Measurements from ENCODE around the gene FAM222B.

The FAM222B gene

DNA sequence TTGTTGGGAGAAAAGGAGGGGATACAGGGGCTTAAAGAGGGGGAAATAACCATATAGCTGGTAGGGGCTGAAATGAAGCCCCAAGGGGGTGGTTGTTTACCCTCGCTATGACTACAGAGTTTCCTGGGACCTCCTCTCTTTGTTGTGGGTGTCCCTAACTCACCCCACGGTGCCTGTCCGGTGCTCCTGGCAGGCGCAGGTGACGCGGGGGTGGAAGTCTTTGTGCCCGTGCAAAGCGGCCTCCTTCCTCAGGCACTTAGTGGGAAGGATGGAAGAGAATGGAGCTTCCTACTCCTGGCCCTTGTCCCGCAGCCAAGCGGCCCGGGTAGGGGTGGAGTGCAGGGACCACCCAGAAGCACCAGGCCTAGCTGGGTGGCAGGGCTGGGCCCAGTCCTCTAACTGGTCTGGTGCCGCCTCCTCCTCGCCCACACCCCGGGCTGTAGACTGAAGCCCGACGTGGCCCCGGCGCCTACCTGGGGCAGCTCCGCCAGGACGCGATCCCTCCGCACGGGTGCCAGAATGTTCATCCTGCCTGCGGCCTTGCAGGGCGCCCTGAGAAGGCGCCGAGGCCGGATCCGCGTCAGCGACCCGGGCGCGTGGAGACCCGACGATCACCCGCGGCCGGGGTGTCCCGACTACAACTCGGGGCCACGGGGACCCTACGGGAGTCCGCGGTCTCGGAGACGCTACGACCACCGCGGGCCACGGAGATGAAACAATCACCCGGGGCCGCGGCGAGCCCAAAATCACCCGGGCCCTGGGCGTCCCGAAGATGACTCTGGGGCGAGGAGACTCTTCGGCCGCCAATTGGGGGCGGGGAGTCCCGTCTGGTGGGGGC, 125.6 kb downstream of the FAM222B start:
- H3K27me3 Mint-ChIP-seq, result peaks cover 59% of the 10 kb centered on the region

DNA sequence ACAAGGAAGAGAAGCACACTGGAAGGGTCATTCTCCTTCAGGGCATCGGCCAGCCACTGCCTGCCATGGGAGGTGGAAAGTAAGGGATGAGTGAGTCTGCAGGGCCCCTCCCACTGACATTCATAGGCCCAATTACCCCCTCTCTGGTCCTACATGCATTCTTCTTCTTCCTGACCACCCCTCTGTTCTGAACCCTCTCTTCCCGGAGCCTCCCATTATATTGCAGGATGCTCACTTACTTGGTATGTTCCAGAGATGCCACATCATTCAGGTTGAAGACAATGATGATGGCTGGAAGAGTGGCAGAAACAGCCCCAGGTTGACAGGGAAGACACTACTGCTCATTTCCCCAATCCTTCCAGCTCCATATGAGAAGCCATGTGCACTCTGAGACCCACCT, 127.4 kb downstream of the FAM222B start:
- Mint-ChIP-seq H3K4me3 (no peak overlapping the region), H3K27me3 (peaks cover 59% of the 10 kb centered on the region), H3K27ac (no peak overlapping the region), H3K36me3 (peaks cover 7% of the 10 kb centered on the region), H3K4me1 (peaks cover 39% of the 10 kb centered on the region), H3K9me3 (no peaks in the 10 kb centered on the region)
- CTCF ChIA-PET, result interaction anchor here (0.5 to 1.9 kb wide), 3 partner anchors 11 to 50 kb away, joined by 3 to 6 read pairs (median 3); partner anchors contain the start of gene TLCD1
- DNase-seq, result no peak

More for the DNA sequence above, 125.6 kb downstream of the FAM222B start:
- CTCF ChIA-PET, result interaction anchor here (1.1 kb wide), 1 partner anchor 9 kb away, joined by 3 read pairs; the partner anchor contains the start of gene TLCD1
- H3K27ac Mint-ChIP-seq, result no peak overlapping the region
- DNase-seq, result no peak
- peaks cover 21% of the 10 kb centered on the region for H3K36me3 Mint-ChIP-seq
- H3K4me3 Mint-ChIP-seq, result peak overlapping the region; percentile 43
- H3K4me1 Mint-ChIP-seq, result peaks cover 46% of the 10 kb centered on the region
- no peaks in the 10 kb centered on the region for H3K9me3 Mint-ChIP-seq

DNA sequence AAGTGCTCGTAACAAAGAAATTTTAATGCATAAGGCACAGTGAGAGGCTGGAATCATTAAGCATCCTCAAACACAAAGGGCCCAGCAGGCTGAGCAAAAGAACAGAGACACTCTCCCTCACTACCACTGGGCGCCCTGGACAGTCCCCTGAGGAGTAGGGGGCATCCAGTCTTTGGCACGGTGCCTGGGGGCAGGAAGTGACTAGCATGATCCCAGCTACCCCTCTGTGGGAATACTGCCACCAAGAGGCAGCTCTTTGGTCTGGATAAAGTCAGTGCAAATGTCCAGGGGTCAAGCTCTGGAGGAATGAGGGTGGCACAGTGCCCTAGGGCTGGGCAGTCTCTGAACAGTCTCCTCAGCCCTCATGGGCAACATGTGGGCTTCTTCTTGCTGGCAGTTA, 128.3 kb downstream of the FAM222B start:
- Mint-ChIP-seq H3K9me3 (no peaks in the 10 kb centered on the region), H3K4me3 (no peak overlapping the region), H3K27me3 (peaks cover 56% of the 10 kb centered on the region), H3K4me1 (peaks cover 31% of the 10 kb centered on the region), H3K36me3 (peaks cover under 1% of the 10 kb centered on the region), H3K27ac (no peak overlapping the region)
- no peak for DNase-seq
- CTCF ChIA-PET, result interaction anchor here (1.9 kb wide), 1 partner anchor 12 kb away, joined by 6 read pairs; the partner anchor contains the start of gene TLCD1

DNA sequence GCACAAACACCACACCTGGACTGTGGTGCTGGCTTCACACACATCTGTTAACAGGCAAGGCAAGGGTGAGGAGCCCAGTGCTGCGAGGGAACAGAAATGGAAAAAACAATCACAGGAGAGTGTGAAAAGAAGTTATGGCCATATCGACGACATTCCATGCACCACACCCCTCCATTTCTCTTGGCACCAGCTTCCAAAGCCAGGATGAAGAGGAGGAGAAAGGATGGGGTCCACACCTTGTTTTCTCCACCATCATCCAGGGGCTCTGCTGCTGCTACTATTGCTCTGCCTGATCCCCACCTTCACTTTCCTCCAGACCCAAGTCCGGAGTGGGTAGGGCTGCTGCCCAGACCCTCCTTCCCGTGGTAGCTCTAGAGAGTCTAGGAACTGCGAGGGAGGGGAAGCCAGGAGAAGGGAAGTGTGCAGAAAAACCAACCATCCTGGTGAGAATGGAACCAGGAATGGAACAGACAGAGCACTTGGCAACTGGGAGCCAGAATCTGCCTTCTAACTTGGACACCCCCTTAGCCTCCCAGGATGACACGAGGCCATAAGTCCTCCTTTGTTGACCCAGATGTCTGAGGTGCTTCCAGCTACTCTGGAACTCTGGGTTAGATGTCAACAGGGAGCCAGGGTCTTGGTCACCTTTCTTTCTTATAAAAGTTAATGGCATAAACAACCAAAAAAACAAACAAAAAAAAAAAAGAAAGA, 129.7 kb downstream of the FAM222B start:
- H3K9me3 Mint-ChIP-seq, result no peaks in the 10 kb centered on the region
- H3K4me1 Mint-ChIP-seq, result peaks cover 20% of the 10 kb centered on the region
- no peak overlapping the region for H3K27ac Mint-ChIP-seq
- no peak for DNase-seq
- H3K4me3 Mint-ChIP-seq, result peak overlapping the region; percentile 84
- H3K36me3 Mint-ChIP-seq, result no peaks in the 10 kb centered on the region
- CTCF ChIA-PET, result interaction anchor here (0.7 to 1.5 kb wide), 4 partner anchors 14 to 240 kb away, joined by 3 to 7 read pairs (median 4); no protein-coding TSS in a partner anchor
- H3K27me3 Mint-ChIP-seq, result peaks cover 46% of the 10 kb centered on the region

DNA sequence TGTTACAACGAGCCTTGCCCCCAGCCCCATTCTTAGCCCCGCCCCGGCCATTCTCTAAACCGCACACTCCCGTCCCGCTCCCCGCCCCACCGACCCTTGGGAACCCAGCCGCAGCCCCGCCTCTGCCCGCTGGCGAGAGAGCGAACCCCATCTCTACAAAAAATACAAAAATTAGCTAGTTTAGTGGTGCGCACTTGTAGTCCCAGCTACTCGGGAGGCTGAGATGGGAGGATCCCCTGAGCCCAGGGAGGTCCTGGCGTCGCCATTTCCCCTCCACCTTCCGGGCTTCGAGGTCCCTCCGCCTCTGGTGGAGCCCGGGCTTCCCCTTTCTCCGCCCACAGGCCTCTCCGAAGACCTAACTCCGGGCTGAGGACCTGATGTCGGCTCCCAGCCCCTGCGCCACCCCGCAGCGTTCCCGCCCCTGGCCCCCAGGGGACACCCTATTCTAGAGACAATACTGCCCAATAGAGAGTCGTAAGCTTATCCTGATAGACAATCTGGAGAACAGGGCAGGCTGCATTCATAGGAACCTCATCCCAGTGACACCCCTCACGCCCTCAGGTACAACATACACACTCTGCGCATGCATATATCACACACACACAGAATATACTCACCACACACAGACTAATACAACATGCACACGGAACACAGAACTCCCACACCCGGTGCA, 130.4 kb downstream of the FAM222B start:
- CTCF ChIA-PET, result interaction anchor here (0.8 to 1.5 kb wide), 5 partner anchors 8 to 241 kb away, joined by 3 to 7 read pairs (median 3); partner anchors contain the start of gene RPL23A
- peaks cover 19% of the 10 kb centered on the region for H3K4me1 Mint-ChIP-seq
- peak overlapping the region; percentile 84 for H3K4me3 Mint-ChIP-seq
- peak overlapping the region; percentile 94 for H3K27ac Mint-ChIP-seq
- peak; percentile 81 for DNase-seq
- H3K36me3 Mint-ChIP-seq, result no peaks in the 10 kb centered on the region
- peaks cover 39% of the 10 kb centered on the region for H3K27me3 Mint-ChIP-seq
- H3K9me3 Mint-ChIP-seq, result no peaks in the 10 kb centered on the region

GRCh38 chr17:28711723-28712031, 130.9 kb downstream of the FAM222B start, which contains the start of gene PROCA1:
Gene PROCA1, minus strand, starts transcription at chr17:28711888. Its CDS starts 228 bp downstream, at chr17:28711660.
- Mint-ChIP-seq H3K4me3 (peak within 1 kb of the TSS; percentile 84), H3K27ac (peak within 1 kb of the TSS; percentile 94), H3K27me3 (peaks cover 35% of the 10 kb centered on the region), H3K4me1 (peaks cover 19% of the 10 kb centered on the region), H3K36me3 (no peaks in the 10 kb centered on the region), H3K9me3 (no peaks in the 10 kb centered on the region)
- CTCF ChIA-PET, result interaction anchor here (0.8 to 1.6 kb wide), 5 partner anchors 8 to 67 kb away, joined by 3 to 5 read pairs (median 3); partner anchors contain the start of genes RPL23A and TLCD1
- DNase-seq, result no peak

DNA sequence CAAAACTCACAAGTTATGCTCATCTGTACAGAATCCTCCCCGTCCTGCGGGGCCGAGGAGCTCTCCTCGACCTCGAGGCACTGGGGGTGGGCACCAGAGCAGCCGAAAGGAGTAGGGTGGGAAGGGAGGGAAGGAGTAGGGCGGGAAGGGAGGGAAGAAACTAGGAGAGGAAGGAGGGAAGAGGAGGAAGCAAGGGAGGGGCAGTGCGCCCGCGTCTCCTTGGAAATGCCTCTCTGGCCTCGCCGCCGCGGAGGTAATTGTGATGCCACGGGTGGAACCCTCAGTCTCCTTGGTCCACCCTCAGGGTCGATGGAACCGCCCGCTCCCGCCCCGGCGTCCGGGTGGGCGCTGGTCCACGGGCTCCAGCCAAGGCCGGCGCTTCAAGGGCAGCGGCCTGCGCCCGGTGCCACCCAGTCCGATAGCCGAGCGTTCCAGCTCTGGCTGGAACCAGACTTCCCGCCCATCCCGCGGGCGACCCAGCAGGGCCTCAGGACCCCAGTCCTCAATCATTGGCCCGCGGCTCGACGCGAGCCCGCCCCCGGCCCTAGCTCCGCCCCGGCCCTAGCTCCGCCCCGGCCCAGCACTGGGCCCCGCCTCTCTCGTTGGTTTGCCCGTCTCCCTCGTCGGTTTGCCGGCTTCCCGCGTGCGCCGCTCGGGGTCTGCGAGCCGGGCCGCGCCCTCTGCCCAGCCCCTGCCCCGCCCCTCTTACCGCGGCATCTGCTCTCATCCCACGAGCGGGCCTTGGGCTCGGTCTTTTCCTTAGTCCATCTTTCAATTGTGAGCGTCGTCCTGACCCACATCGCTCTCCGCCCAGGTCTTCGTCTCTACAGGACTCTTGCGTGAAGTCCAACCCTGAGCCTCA, 131.5 kb downstream of the FAM222B start:
- no peaks in the 10 kb centered on the region for H3K36me3 Mint-ChIP-seq
- peak; percentile 92 for DNase-seq
- H3K27me3 Mint-ChIP-seq, result peaks cover 29% of the 10 kb centered on the region
- H3K4me1 Mint-ChIP-seq, result peaks cover 19% of the 10 kb centered on the region
- H3K27ac Mint-ChIP-seq, result peak overlapping the region; percentile 94
- CTCF ChIA-PET, result interaction anchor here (0.8 to 1.6 kb wide), 4 partner anchors 9 to 67 kb away, joined by 3 to 5 read pairs (median 4); partner anchors contain the start of genes RPL23A and TLCD1
- H3K4me3 Mint-ChIP-seq, result peak overlapping the region; percentile 84
- H3K9me3 Mint-ChIP-seq, result no peaks in the 10 kb centered on the region

GRCh38 chr17:28707339-28707720, 135.3 kb downstream of the FAM222B start:
- CTCF ChIA-PET, result no interaction called here
- H3K4me3 Mint-ChIP-seq, result no peak overlapping the region

DNA sequence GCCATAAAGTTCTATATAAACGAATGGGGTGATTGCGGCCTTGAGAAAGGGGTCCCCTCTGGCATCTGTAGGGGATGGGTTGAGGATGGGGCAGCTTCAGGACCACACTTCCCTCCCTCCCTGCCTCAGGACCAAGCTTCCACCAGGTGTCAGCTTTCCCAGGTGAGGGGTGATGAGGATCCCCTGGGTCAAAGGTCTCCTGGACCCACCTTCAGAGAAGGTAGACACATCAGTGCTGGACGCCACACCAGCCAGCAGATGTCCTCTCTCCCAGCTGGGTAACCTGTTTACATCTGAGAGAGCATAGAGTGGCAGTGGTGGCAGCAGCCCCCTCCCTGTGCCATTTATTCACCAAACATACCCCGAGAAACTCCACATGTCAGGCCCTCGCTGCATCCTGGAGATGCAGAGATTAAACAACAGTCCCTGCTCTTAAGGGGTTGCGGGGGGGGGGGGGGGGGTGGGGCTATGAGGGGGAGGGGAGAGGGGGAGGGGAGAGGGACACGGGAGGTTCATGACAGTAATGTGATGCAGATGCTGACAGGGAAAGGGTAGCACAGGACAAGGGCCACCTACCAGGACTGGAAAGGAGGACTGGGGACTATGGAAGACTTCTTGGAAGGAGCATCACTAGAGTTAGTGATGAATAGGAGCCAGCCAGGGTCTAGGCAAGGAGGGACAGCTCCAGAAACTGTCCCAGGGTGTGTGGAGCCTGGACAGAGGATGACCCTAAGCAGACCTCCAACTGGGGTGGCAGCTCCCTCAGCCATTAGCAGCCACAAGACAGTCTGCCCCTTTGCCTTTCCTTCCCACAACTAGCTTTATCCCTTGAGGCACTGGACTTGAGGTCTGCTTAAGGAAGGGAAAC, 135.9 kb downstream of the FAM222B start:
- DNase-seq, result no peak
- peaks cover 7% of the 10 kb centered on the region for H3K4me1 Mint-ChIP-seq
- no peaks in the 10 kb centered on the region for H3K9me3 Mint-ChIP-seq
- peaks cover 17% of the 10 kb centered on the region for H3K36me3 Mint-ChIP-seq
- H3K27ac Mint-ChIP-seq, result no peak overlapping the region
- no peaks in the 10 kb centered on the region for H3K27me3 Mint-ChIP-seq
- no peak overlapping the region for H3K4me3 Mint-ChIP-seq
- CTCF ChIA-PET, result no interaction called here

More at GRCh38 chr17:28707339-28707720, 135.3 kb downstream of the FAM222B start:
- peaks cover 14% of the 10 kb centered on the region for H3K4me1 Mint-ChIP-seq
- H3K27ac Mint-ChIP-seq, result no peak overlapping the region
- H3K36me3 Mint-ChIP-seq, result peaks cover 12% of the 10 kb centered on the region
- H3K27me3 Mint-ChIP-seq, result no peaks in the 10 kb centered on the region
- DNase-seq, result no peak
- H3K9me3 Mint-ChIP-seq, result no peaks in the 10 kb centered on the region

Measured in activated naive CD4-positive, alpha-beta T cell treated with anti-CD3 and anti-CD28 coated beads, Interleukin-2, amount 10 ng/mL, durations not matched to agents 7 days and 5 days (primary cell).